Gastroesophageal sphincter (tissue), 3 donors: ENCODE data around the gene C20orf202.

Source experiments
- CTCF ChIP-seq, 4 experiments: fragments of 200-600 bp in 2 of 4; fragments of 450-650 bp in 2 of 4; sonication (generic) in 1 of 4; IDR thresholded peaks; one replicate each; pipeline ENCODE4 v1.5.1; 2017 to 2019; ENCODE audit warnings: antibody characterized with exemption in 4 of 4, mild to moderate bottlenecking in 2 of 4, moderate library complexity in 2 of 4
- EP300 ChIP-seq: sonication (generic); formaldehyde crosslinking; IDR thresholded peaks from one replicate; pipeline ENCODE4 v1.6.1; 2017; ENCODE audit warnings: antibody characterized with exemption, mild to moderate bottlenecking

DNA sequence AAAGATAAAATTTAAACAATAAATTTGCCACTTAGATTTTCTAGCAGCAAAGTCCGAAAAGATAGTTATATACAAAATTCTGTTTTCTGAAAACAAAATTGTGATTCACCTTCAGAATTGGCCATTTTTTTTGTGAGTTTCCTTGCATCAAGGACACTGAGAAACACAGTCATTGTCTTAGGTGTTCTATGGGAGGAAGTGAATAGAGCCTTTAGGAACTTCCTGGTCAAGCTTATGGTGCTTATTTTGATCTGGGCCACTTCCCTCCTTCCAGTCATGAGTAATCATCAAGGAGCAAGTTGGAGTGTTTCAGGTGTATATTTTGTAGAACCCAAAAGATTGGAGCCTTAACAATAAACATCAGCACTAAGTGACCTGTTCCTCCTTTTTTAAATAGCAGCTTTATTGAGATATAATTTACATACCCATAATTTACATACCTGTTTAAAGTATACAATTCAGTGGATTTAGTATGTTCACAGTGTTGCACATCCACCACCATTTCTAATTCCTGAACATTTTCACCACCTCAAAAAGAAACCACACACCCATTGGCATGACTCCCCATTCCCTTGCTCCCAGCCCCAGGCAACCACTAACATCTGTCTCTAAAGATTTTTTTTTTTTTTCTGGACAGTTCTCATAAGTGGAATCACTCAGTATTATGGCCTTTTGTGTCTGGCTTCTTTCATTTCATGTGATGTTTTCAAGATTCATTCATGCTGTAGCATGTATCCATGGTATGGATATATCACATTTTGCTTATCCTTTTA is 36.1 kb upstream of the C20orf202 start:
- TF ChIP-seq CTCF (IDR thresholded peaks at IDR 0.05) (no peak), EP300 (no peak)
